HG02678 (cell line): ENCODE results near the gene PSMD6.

Experiments used
- ATAC-seq: cut with Tn5 transposase; IDR thresholded peaks from one replicate; pipeline ENCODE4 v1.9.1; 2021; ENCODE audit warnings: mild to moderate bottlenecking, moderate library complexity; ENCODE audit not compliant: unreplicated experiment

The PSMD6 gene

DNA sequence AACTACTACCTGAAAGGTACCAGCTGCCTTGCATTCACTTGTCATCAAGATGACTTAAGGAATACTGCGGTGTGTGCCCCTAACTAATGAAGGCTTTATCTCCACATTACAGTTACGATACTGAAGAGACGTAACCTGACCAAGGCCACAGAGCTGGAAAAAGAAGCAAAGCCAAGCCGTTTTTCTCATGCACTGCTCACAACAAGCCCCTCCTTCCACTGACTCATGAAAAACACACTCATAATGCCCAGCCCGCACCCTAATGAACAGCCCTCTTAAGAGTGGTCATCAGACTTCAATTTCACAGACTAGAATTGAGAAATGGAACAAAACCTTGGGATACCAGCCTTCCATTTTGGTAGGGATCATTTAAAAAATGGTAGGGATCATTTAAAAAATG lies 11.6 kb downstream of the PSMD6 start:
- no peak for ATAC-seq

DNA sequence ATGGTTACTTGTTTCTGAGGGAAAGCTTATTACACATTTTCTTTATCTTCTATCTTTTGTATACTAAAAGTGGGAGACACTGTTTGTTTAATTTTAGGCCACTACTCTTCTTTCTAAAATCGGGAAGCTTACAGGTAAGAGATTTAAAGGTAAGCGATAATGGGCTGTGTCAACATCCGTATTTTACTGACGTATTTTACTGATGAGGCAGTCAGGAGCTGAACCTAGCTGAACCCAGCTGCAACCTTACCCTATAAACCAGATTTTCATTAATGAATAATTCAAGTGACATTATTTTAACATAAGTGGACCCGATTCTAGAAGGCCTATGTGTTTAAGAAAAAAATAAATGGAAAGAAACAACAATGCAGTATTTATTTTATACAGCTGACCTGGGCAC lies 13.1 kb downstream of the PSMD6 start:
- no peak for ATAC-seq

DNA sequence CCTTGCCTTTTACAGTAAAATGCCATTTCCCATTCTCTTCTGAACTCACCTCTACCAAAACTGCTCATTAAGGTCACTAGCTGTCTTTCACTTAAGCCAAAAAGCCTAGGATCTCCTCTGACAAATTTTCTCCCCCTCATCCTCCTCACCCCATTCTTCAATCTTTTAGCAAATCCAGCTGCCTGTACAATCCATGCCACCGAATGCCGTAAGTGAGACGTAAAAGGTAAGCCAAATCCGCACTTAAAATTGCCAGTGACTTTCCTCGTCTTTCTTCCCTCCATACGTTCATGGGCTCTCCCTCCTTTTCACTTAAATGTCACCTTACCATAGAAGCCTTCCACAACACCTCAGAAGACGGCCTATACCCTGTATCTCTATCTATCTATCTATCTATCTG lies 13.8 kb downstream of the PSMD6 start:
- no peak for ATAC-seq

DNA sequence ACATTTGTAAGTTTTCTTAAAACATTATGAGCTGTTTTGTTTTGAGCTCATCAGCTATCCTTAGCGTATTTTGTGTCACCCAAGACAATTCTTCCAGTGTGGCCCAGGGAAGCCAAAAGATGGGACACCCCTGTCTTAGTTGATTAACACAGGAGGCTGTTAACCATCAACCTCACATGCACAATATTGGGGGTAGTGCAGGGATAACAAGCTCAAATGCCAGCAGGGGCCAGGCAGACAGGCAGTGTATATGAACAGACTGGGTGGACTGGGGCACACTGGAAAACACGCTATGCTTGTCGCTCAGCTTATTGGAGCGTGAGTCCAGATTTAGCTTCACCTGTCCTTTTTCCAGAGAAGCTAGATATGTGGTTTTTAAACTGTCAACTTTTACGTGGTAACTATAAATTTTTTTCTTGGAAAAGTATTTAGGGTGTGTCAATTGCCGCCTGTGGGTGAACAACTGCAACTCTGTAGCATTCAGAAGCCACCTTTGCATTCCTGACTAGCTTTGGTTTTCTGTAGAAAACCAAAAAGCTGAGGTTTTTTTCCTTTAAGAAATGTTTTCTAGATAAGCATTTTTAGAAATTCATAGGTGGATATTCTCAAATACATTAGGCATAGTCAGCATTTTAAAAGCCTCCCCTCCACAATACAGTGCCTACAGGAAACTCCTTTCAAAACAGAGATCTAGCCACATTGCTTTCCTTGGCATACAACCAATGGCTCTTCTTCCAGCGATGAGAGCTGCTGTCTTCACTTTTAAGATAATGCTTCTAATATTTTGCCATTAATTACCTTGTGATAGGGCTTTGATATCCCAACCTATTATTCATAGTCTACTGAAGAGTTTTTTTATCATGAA lies 14.6 kb downstream of the PSMD6 start:
- ATAC-seq, result no peak

DNA sequence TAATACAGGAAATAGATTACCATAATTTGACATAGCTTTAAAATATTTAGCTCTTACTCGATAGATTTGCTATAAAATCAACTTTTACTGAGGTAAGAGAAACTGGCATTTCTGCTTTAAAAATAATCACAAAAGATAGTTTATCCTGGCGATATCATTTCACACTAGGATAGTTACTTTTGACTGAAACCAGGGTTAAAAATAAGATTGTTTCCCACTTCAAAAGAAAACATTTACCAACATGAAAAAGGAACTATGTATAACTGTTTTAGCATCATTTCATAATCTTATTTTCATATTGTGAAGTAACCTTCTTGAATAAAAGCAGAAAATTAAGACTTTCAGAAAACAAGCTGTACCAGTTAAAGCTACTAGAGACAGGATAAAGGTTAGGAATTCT lies 15.3 kb downstream of the PSMD6 start:
- no peak for ATAC-seq

DNA sequence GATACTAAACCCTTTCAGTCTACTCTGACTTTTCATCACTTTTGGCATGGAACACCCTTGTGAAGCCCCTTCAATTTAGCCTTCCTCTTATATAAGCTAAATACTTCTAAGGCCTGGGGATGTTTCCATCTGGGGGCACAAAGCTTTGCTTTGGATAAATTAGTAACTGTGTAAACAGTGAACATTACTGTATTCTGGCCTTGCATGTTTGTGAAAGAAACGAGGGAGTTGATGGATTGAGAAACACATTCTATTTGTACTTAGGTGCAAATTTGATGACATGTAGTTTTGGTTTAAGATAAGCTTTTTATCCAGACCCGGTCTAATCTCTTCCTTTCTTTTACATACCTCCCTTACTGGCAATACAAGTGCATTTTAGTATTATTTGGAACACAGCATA lies 19.7 kb downstream of the PSMD6 start:
- no peak for ATAC-seq

DNA sequence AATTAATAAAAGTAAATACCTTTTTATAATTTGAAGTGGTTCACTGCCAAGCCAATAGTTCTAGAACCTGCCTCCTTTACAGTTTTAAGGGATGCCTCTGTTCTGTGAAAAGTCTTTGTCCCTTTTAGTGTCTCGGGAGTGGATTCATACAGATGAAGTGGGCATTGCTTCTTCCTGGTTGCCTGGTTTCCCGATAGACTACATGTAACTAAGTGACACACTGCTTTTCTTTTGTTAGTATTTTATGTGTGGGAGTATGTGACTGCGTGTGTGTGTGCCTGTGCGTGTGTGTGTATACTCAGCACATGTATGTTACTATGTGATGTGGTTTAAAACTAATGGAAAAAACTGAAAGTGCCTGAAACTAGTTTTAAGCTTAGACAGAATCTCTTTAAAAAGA lies 21.1 kb downstream of the PSMD6 start:
- ATAC-seq, result no peak

DNA sequence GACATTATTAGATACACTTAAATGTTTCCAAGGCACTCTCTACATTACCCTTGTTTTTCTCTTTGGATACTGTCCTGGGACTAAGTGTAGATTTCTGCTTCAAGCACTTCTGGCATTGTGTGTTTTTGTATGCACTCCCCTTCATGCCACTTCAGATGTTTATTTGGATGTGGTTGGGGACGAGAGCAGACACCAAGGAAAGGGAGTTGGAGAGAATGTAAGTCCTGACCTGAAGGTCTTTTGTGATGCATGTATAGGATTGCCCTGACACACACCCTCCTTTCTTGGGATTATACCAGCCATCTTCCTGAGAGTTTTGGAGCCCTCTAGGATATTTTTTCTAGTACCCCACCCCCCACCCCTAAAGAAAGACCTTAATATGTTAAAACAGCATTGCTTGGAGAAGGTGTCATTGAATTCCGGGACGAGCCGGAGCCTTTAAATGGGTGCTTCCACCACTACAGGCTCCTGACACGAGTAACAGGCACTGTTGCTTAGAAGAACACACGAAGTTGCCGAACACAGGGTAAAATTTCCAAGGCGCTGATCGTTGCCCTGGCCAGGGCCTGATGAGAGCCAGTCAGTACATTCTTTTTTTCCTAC lies 22.7 kb downstream of the PSMD6 start:
- ATAC-seq, result no peak

DNA sequence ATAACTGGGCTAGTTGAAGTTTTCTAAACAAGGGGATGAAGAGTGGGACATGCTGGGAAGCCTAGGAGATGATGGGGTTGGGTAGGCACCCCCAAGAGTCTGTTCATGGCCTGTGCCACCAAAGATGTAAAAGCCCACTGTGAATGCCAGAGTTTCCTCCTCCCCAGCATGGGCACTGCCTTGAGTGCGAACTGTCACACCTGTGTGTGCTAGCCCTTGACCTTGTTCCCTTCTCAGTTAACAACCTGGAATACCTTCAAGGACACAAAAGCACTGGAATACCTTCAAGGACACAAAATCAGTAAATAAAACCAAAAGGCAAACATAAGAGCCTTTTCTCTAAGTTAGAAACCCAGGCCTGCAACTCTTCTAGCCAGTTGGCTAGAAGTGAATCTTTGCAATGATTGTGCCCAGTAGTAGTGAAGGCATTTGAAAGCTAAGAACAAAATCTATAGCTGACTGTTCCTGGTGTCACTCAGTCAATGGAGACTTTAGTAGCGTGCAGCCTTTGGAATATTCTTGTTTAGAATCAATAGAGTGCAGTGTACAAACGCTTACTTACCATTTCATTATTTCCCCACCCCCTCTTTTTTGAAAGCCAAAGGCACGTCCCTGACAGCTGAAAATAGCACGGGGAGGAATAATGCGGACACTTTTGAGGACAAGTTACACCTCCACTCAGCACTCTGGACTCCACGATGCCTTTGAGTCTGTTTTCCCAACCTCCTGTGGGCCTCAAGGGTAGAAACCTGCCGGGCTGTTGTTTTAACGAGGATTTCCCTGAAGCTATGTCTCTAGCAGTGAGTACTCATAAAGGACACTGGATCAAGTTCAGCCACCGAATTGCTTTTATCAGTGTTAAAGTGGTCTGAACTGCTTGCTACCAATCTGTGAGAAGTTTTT lies 24.2 kb downstream of the PSMD6 start:
- ATAC-seq, result no peak

DNA sequence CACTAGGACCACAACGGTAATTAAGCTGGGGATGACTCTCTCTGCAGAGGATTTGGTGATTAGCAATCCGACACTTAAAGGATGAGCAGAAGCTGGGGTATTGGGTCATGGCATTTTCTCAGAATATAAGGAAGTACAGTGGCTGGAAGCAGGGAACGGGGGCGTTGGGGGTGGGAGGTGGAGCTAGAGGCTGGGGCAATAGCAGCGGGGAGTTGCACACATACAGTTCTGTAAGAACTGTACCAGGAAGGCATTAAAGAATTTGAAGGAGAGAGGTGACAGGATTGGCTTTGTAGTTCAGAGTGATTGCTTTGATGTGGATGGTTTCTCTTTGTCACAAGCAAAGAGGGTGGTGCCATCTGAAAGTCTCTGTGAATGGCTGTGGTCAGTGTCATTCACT lies 28.2 kb downstream of the PSMD6 start:
- ATAC-seq, result no peak

DNA sequence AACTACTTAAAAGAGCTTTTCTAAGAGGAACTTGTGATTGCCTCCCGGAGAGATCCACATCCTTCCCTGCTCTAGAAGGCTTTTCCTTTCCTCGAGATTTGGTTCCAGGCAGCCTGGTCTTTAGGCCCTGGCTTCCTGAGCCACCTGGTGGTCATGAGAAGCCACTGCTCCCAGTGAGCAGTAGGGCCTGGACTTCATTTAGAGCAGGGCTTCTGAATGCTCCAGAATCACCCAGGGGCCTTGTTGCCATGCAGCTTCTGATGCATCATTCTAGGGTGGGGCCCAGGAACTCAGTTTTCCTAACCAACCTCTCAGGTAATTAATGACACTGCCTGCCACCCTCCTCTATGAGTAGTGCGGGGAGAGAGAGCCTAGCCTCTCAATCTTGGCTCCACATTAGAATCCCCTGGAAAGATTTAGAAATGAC lies 29.6 kb downstream of the PSMD6 start:
- ATAC-seq, result peak; percentile 87

DNA sequence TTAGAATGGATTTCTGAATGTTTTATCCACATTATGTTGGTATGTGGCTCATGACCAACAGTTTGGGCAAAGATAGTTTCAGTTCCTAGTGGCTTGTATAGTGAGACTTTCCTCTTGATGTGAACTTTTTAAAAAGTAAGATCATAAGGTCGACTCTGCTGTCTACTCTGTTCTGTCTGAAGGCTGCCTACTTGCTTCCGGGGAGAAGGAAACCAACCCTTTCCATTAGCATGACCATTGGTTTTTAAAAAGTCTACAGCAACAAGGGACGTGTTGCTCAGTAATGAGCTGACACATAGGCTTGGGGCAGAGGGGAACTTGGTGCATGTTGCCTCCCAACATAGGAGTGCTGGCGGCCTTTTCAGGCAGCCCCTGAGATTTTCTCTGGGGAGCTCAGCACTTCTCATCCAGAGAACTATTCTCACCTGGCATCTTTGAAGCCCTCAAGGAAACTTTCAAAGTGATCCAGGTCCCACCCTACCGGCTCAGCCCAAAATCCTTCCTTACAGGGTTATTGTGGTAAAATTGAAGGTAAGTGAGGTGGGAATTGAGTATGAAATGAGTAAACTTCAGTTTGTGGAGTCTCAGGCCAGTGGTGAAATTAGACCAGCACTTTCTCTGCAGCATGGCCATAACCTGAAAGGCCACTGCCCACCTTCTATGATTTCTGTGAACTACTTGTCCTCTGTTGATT lies 30.6 kb downstream of the PSMD6 start:
- no peak for ATAC-seq

DNA sequence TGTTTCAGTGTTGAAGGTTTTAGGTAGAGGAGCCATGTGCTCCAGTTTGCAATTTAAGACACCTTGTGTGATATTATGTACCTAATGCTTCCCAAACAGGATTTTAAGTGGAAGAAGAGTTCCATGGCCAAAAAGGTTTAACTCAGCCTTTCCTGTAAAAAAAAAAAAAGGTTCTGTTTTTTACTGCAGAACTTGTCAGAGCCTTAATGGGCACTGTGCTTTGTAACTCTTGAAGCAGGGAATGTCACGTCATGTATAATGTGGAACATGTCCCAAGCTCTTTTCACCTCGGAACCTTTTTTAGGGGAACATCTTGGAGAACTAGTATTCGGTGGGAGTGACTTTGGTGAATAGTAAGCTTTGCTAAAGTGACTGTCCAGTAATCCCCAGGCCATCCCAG lies 31.6 kb downstream of the PSMD6 start:
- ATAC-seq, result no peak

DNA sequence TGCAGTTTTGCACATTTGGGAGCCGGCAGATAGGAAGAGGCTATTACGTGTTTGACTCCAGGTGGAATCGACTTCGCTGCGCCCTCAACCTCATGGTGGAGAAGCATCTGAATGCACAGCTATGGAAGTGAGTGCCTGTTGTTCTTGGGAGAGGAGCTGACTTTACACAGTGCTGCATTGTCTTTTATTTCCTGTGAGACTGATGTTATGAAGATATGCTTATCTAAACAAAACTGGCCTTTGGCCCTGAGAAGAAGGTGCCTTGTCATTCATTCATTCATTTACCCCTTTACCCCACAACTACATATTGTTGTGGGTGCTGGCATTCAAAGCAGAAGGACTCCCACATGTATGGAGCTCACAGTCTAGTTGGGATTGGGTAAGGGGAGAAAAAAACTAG lies 32.6 kb downstream of the PSMD6 start:
- no peak for ATAC-seq

DNA sequence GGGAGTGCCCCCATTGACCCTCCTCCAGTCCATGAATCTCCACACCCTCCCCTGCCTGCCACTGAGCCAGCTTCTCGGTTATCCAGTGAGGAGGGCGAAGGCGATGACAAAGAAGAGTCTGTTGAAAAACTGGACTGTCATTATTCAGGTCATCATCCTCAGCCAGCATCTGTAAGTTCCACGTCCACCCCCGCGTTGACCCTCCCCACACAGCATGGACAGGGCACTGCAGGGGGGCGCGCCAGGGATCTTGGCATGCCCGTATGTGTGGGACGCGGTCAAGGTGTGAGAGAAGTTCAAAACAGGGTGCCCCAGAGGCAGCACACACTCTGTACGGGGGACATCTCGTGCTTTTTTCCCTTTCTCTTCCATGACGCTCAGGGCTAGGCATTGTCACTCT lies 33.1 kb downstream of the PSMD6 start:
- ATAC-seq, result no peak

DNA sequence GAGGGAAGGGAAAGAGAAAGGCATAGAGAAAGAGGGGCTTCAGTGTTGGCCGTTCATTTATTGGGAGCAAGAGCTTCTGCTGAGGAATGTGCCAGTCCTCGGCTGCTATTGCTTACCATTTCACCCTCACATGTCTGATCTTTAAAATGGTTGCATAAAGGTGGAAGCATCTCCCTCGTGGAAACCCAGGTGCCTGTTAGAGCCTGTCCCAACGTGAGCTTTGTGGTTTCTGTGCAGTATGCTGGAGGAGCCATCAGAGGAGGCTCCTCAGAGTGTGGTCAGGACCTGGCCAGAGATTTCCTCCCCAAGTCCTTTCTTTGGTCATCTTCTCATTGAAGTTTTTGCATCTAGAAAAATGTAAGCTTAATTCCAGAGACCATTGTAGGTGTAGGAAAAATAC lies 34.4 kb downstream of the PSMD6 start:
- no peak for ATAC-seq

DNA sequence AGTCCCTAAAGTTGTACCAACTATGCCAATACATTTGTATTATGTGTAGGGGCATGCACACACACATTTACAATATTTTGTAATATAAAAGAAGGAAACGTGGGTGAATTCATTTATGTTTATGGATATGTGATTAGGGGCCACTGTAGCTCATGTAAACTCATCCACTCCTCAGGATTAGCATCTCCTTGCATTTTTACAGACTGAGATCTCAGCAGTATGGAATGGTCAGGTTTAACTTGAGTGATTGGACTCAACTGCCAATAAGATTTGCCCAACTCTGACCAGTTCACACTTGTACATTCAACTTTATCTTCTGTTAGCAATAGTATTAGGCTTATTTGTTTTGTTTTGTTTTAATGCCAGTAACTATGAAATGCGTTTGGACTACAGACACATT lies 36.5 kb downstream of the PSMD6 start:
- no peak for ATAC-seq

DNA sequence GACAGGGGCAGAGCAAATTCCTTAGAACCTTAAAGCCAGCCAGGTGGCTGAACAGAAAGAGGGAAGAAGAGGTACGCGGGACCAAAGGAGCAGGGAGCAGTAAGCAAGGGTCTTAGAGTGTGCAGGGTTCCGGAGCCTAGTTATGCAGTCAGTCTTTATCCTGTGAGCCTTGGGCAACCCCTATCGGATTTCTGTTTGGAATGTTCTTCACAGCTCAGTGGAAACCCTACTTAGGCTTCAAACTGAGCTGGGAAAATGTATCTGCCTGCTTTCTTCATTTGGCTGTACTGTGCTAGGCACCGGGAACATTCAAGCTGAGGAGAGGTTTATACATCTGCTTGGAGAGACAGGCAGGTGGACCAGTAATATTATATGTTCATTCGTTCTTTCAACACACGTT lies 37.1 kb downstream of the PSMD6 start:
- ATAC-seq, result no peak

DNA sequence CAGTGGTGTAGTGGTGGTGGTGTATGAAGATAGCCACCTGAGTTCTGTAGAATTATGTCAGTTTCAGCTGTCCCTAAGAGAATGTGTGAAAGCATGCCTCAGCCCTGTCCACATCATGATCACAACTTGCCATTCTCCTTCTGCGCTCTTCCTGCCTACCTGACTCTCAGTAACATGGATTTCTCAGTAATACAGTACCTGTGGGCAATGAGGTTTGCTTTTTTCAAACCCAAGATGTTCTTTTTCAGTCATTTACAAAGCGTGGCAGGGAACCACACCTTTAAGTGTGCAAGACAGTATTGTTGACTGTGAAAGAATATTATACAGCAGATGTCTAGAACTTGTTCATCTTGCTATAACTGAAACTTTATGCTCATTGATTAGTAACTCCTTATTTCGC lies 38.9 kb downstream of the PSMD6 start:
- ATAC-seq, result no peak

DNA sequence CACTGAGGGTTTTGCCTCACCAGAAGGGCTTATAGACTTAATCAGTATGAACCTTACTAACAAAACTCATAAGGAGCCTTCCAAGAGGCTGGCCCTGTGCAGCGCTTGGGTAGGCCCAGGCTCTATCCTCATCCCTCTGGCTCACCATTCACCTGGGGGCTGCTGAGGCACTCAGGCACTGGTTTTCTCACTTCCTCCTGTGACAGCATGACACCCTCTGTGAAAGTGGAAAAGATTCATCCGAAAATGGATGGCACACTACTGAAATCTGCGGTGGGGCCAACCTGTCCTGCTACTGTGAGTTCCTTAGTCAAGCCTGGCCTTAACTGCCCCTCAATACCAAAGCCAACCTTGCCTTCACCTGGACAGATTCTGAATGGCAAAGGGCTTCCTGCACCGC lies 41.3 kb downstream of the PSMD6 start:
- ATAC-seq, result no peak

DNA sequence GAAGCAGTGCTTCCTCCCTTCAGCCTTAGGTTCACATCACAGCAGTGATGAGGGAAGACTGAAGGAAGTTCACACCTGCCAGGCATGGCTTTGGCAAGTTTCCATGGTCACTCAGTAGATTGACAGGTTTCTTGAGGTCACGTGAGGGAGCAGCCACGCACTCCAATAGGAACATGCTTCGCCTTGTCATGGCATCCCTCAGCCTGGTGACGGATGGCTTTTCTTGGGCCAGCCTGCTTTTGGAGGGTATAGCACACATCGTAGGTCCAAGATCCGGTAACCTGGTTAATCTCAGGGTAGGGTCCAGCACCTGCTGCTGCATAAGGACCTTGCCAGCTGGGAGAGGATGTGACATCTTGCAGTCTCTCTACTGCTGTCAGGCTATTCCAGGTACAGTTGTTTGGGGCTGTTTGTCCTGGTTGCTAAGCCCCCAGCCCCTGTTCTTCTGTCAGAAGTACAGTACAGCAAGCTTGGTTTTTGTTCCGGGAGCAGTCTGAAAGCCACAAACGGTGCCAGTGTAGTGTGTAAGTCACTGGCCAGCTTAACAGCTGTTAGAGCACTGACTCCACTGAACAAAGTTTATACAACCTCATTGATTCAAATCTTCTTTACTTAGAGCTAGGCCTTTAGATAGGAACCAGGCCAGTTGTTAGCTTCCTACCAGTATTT lies 42.3 kb downstream of the PSMD6 start:
- ATAC-seq, result no peak
